ELR (cell line): ENCODE data around the gene ANKRD13D.
"Not testable (repeated sequence)": the region's sequence is repeated elsewhere in the genome, so short reads cannot be mapped to it uniquely, and the experiment has no call there.

Experiments used
- DNase-seq: peaks from one replicate; pipeline ENCODE4 v3.0.0-alpha.2; 2015; ENCODE audit warnings: low read depth

The ANKRD13D gene

GRCh38 chr11:67303835-67304411 is 14.8 kb downstream of the ANKRD13D start:
- peak; percentile 41 for DNase-seq

- DNase-seq, result no peak
Observed at GRCh38 chr11:67304511-67305113, 15.5 kb downstream of the ANKRD13D start.

- DNase-seq, result no peak
Observed at GRCh38 chr11:67306769-67307544, 17.9 kb downstream of the ANKRD13D start.

GRCh38 chr11:67307545-67308001 is 18.5 kb downstream of the ANKRD13D start:
- no peak for DNase-seq

- no peak for DNase-seq
Observed at GRCh38 chr11:67308031-67308866, 19.1 kb downstream of the ANKRD13D start.

GRCh38 chr11:67309166-67309565 is 20.1 kb downstream of the ANKRD13D start:
- no peak for DNase-seq

GRCh38 chr11:67309661-67310061 is 20.6 kb downstream of the ANKRD13D start:
- DNase-seq, result no peak

GRCh38 chr11:67310246-67311050 is 21.3 kb downstream of the ANKRD13D start:
- DNase-seq, result no peak

GRCh38 chr11:67311051-67311555 is 22.0 kb downstream of the ANKRD13D start:
- DNase-seq, result no peak

GRCh38 chr11:67311556-67312082 is 22.5 kb downstream of the ANKRD13D start:
- DNase-seq, result no peak

GRCh38 chr11:67312187-67313021 is 23.3 kb downstream of the ANKRD13D start:
- no peak for DNase-seq

- DNase-seq, result no peak
Observed at GRCh38 chr11:67313125-67313890, 24.2 kb downstream of the ANKRD13D start.

- no peak for DNase-seq
Observed at GRCh38 chr11:67314218-67314617, 25.1 kb downstream of the ANKRD13D start.

- no peak for DNase-seq
Observed at GRCh38 chr11:67315325-67315909, 26.3 kb downstream of the ANKRD13D start.

- no peak for DNase-seq
Observed at GRCh38 chr11:67316882-67317204, 27.7 kb downstream of the ANKRD13D start.

- DNase-seq, result peak; percentile 97
Observed at GRCh38 chr11:67317205-67317887, 28.2 kb downstream of the ANKRD13D start.

- DNase-seq, result peak; percentile 23
Observed at GRCh38 chr11:67317888-67318555, 28.9 kb downstream of the ANKRD13D start.

- not testable (repeated sequence) for DNase-seq
Observed at GRCh38 chr11:67318876-67319275, 29.8 kb downstream of the ANKRD13D start.
